Keratinocyte (primary cell): ENCODE results near the gene TTBK1. TPM values are rescaled to one million over a fixed set of nuclear protein-coding genes. Genes with fewer than 3 reads are reported as not detected.

Experiments used
- DNase-seq: peaks from one replicate; pipeline ENCODE4 v3.0.0-alpha.2; 2011; ENCODE audit warnings: low read depth, missing footprints, low spot score
- FAIRE-seq: peaks from 2 replicates; lab custom pipeline; 2011; peaks lifted over from hg19 to GRCh38; lab: Jason Lieb, UNC
- H2AFZ ChIP-seq: 2 replicates; pipeline ENCODE4 v1.6.0; 2012; ENCODE audit warnings: low read length, control low read depth, inconsistent platforms; ENCODE audit not compliant: control insufficient read depth
- H3K27ac ChIP-seq: 2 replicates; pipeline ENCODE4 v1.5.1; 2011; ENCODE audit warnings: low read length; ENCODE audit not compliant: control insufficient read depth, insufficient read depth
- H3K27me3 ChIP-seq: 3 replicates; pipeline ENCODE4 v1.6.0; 2011; ENCODE audit warnings: low read length; ENCODE audit not compliant: control insufficient read depth, insufficient read depth; ENCODE audit errors: extremely low read depth
- H3K36me3 ChIP-seq, 2 experiments: 2 replicates in 1 of 2; 3 replicates in 1 of 2; pipeline ENCODE4 v1.5.1; 2011; ENCODE audit warnings: low read length in 2 of 2, mild to moderate bottlenecking in 1 of 2; ENCODE audit not compliant: control insufficient read depth in 2 of 2, insufficient read depth in 2 of 2; ENCODE audit errors: extremely low read depth in 1 of 2
- H3K4me1 ChIP-seq: 3 replicates; pipeline ENCODE4 v1.5.1; 2011; ENCODE audit warnings: low read length; ENCODE audit not compliant: control insufficient read depth, insufficient read depth; ENCODE audit errors: extremely low read depth
- H3K4me2 ChIP-seq: 3 replicates; pipeline ENCODE4 v1.6.0; 2011; ENCODE audit warnings: low read depth, low read length; ENCODE audit not compliant: control insufficient read depth, insufficient read depth; ENCODE audit errors: extremely low read depth
- H3K4me3 ChIP-seq, 3 experiments: fragments of 200-600 bp in 1 of 3; sonication (generic) in 1 of 3; 2 replicates in 2 of 3; 3 replicates in 1 of 3; pipeline ENCODE4 v1.5.1; 2011 to 2016; ENCODE audit warnings: low read length in 3 of 3, mild to moderate bottlenecking in 3 of 3, control low read depth in 2 of 3, inconsistent platforms in 1 of 3, low read depth in 1 of 3, mixed read lengths in 1 of 3, mixed run types in 1 of 3, moderate library complexity in 1 of 3; ENCODE audit not compliant: control insufficient read depth in 2 of 3, insufficient read depth in 2 of 3; ENCODE audit errors: extremely low read depth in 1 of 3
- H3K79me2 ChIP-seq: 2 replicates; pipeline ENCODE4 v1.6.0; 2012; ENCODE audit warnings: low read length; ENCODE audit not compliant: control insufficient read depth, insufficient read depth
- H3K9ac ChIP-seq: 3 replicates; pipeline ENCODE4 v1.6.0; 2011; ENCODE audit warnings: low read length; ENCODE audit not compliant: control insufficient read depth, insufficient read depth; ENCODE audit errors: extremely low read depth
- H3K9me1 ChIP-seq: 3 replicates; pipeline ENCODE4 v1.6.0; 2011; ENCODE audit warnings: low read length; ENCODE audit not compliant: control insufficient read depth, insufficient read depth; ENCODE audit errors: extremely low read depth
- H3K9me3 ChIP-seq: 2 replicates; pipeline ENCODE4 v1.5.1; 2012; ENCODE audit warnings: low read depth, low read length; ENCODE audit not compliant: control insufficient read depth
- H4K20me1 ChIP-seq: 3 replicates; pipeline ENCODE4 v1.6.0; 2011; ENCODE audit warnings: low read length; ENCODE audit not compliant: control insufficient read depth, insufficient read depth; ENCODE audit errors: extremely low read depth
- EZH2 ChIP-seq: IDR thresholded peaks from one replicate; pipeline ENCODE4 v1.6.1; 2012; ENCODE audit warnings: inconsistent platforms, mild to moderate bottlenecking, low read length, moderate library complexity
- dilution Hi-C: fragments of 300-500 bp; cut with MboI; formaldehyde crosslinking; loops from one replicate; pipeline ENCODE4 v1.7.0; 2020; ENCODE audit warnings: low sequenced_read_pairs; ENCODE audit not compliant: extremely low pct_ligation_motif_present
- polyA plus RNA-seq, 5 experiments: library from polyadenylated mRNA; depleted of rRNA in 3 of 5; stranded (reverse) in 3 of 5; stranded (forward) in 1 of 5; unstranded in 1 of 5; fragments of >200 nt; gene quantifications; 1 replicate in 1 of 5; 2 replicates in 3 of 5; 3 replicates in 1 of 5; pipeline versions ENCODE4 v1.2.1 to v1.2.3, GENCODE V29; 2011 to 2012; ENCODE audit warnings: missing spikeins in 2 of 5, low read depth in 1 of 5, low replicate concordance in 1 of 5
- TF ChIP-seq, protein P1 (sequence below), 3 experiments: IDR thresholded peaks in 1 of 3; conservative IDR thresholded peaks in 1 of 3; optimal IDR thresholded peaks in 1 of 3; 2 replicates in 2 of 3; 3 replicates in 1 of 3; pipeline versions ENCODE3 to v1.5.1; 2011; ENCODE audit warnings: low read length in 3 of 3, mild to moderate bottlenecking in 3 of 3, moderate library complexity in 2 of 3, control low read depth in 1 of 3, inconsistent platforms in 1 of 3; ENCODE audit not compliant: insufficient read depth in 2 of 3; ENCODE audit errors: extremely low read depth in 1 of 3

TTBK1 gene
- polyA plus RNA-seq, 1 donor (not counting 4 experiments of a cell fraction or from before 2014, with no cell fraction given), result not detected

DNA sequence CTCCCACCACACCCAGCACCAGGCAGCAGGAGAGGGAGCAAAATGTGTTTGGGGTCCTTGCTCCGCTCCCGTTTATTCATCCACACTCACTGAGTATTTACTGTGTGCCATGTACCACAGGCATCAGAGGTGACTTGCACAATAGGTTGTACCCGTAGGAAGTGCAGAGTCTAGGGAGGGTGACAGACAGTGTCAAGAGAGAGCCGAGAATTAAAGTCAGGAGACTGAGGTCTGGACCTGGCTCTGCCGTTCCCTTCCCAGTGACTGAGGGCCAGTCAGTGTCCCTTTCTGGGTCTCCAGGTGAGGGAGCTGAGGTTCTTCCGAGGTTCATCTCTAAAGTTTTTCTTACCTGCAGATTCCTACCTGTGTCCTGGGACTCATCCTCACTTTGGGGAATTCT lies 22.3 kb downstream of the TTBK1 start:
- dilution Hi-C loops, result no loop called here

DNA sequence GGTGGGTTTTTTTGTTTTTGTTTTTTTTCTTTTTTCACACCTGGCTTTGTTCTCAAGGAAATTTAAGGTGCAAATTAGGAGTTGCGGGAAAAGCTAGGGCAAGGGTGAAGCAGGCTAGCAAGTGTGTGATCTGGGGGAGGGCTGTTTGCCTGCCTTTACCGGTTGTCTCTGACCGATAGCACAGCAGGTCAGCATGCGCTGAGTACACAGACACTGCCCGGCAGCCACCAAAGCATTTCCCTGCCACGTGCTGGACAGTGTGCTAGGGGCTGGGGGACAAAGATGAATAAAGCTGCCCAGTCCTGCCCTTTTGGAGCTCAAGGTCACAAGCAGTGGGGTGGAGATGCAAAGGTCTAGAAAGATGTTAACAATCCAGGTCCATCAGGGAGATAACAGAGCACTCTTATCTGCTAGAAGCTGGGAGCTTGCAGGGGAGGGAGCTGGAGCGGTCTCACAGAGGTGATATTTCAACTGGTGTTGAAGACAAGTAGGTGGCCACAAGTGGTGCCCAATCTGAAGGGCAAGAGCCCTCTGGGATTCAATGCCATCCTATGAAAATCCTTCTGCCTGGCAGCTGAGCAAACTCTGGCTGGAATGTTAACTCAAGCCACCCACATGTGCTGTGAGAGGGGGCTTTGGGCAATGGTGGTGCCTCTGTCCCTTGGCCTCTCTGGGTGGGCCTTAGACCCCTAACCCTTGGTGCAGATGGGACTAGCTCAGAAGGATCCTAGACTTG lies 24.5 kb downstream of the TTBK1 start:
- no peaks in the 10 kb centered on the region for H3K9me3 ChIP-seq
- no peak for FAIRE-seq
- TF ChIP-seq, protein P1, sequence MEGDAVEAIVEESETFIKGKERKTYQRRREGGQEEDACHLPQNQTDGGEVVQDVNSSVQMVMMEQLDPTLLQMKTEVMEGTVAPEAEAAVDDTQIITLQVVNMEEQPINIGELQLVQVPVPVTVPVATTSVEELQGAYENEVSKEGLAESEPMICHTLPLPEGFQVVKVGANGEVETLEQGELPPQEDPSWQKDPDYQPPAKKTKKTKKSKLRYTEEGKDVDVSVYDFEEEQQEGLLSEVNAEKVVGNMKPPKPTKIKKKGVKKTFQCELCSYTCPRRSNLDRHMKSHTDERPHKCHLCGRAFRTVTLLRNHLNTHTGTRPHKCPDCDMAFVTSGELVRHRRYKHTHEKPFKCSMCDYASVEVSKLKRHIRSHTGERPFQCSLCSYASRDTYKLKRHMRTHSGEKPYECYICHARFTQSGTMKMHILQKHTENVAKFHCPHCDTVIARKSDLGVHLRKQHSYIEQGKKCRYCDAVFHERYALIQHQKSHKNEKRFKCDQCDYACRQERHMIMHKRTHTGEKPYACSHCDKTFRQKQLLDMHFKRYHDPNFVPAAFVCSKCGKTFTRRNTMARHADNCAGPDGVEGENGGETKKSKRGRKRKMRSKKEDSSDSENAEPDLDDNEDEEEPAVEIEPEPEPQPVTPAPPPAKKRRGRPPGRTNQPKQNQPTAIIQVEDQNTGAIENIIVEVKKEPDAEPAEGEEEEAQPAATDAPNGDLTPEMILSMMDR (optimal IDR thresholded peaks at IDR 0.05 in 1 of 3, IDR thresholded peaks at IDR 0.05 in 1 of 3, conservative IDR thresholded peaks at IDR 0.05 in 1 of 3; ENCODE audit: extremely low read depth in 1 of 3, insufficient read depth in 2 of 3, low read length in 3 of 3), result no peak
- TF ChIP-seq EZH2, result no peak
- no peak overlapping the region for H2AFZ ChIP-seq
- H3K27me3 ChIP-seq, result peaks cover 25% of the 10 kb centered on the region
- dilution Hi-C loops, result no loop called here
- no peaks in the 10 kb centered on the region for H3K36me3 ChIP-seq
- no peak for DNase-seq
- H4K20me1 ChIP-seq, result no peaks in the 10 kb centered on the region
- H3K79me2 ChIP-seq, result no peaks in the 10 kb centered on the region
- no peak overlapping the region for H3K4me3 ChIP-seq
- no peak overlapping the region for H3K4me2 ChIP-seq
- no peak overlapping the region for H3K27ac ChIP-seq
- H3K9me1 ChIP-seq, result no peaks in the 10 kb centered on the region
- peaks cover 5% of the 10 kb centered on the region for H3K4me1 ChIP-seq
- no peak overlapping the region for H3K9ac ChIP-seq

More for the DNA sequence above, 22.3 kb downstream of the TTBK1 start:
- no peak overlapping the region for H2AFZ ChIP-seq
- H3K36me3 ChIP-seq, result no peaks in the 10 kb centered on the region
- no peak overlapping the region for H3K27ac ChIP-seq
- no peaks in the 10 kb centered on the region for H3K79me2 ChIP-seq
- TF ChIP-seq, protein P1 (optimal IDR thresholded peaks at IDR 0.05 in 1 of 3, IDR thresholded peaks at IDR 0.05 in 1 of 3, conservative IDR thresholded peaks at IDR 0.05 in 1 of 3; ENCODE audit: extremely low read depth in 1 of 3, insufficient read depth in 2 of 3, low read length in 3 of 3), result no peak
- TF ChIP-seq EZH2, result no peak
- H4K20me1 ChIP-seq, result no peaks in the 10 kb centered on the region
- H3K9me1 ChIP-seq, result no peaks in the 10 kb centered on the region
- no peak for DNase-seq
- FAIRE-seq, result no peak
- H3K4me3 ChIP-seq, result no peak overlapping the region
- peaks cover 19% of the 10 kb centered on the region for H3K27me3 ChIP-seq
- H3K4me1 ChIP-seq, result peaks cover 5% of the 10 kb centered on the region
- H3K9ac ChIP-seq, result no peak overlapping the region
- H3K9me3 ChIP-seq, result no peaks in the 10 kb centered on the region
- H3K4me2 ChIP-seq, result no peak overlapping the region
